ENCODE data around the gene RANGRF.

RANGRF gene

GRCh38 chr17:8274816-8275215 lies 13.7 kb upstream of the RANGRF start:
- H3K4me3 ChIP-seq (ENCODE audit: low read length), result no peak overlapping the region

GRCh38 chr17:8275421-8276290 lies 12.8 kb upstream of the RANGRF start:
- no peak for DNase-seq (ENCODE audit: low read depth)
- H3K4me3 ChIP-seq (ENCODE audit: low read length), result no peak overlapping the region
- TF ChIP-seq CTCF (conservative IDR thresholded peaks at IDR 0.05; ENCODE audit: low read length), result no peak

More at GRCh38 chr17:8274816-8275215, 13.7 kb upstream of the RANGRF start:
- DNase-seq (ENCODE audit: low read depth), result no peak
- TF ChIP-seq CTCF (conservative IDR thresholded peaks at IDR 0.05; ENCODE audit: low read length), result no peak

- DNase-seq (ENCODE audit: low read depth), result no peak
- no peak overlapping the region for H3K4me3 ChIP-seq (ENCODE audit: low read length)
- no peak for TF ChIP-seq CTCF (conservative IDR thresholded peaks at IDR 0.05; ENCODE audit: low read length)
Observed at GRCh38 chr17:8277317-8277716, 11.2 kb upstream of the RANGRF start.

- TF ChIP-seq CTCF (conservative IDR thresholded peaks at IDR 0.05; ENCODE audit: low read length), result no peak
- no peak for DNase-seq (ENCODE audit: low read depth)
- H3K4me3 ChIP-seq (ENCODE audit: low read length), result no peak overlapping the region
Observed at GRCh38 chr17:8282345-8282744, 6.1 kb upstream of the RANGRF start.

GRCh38 chr17:8283356-8283755 lies 5.1 kb upstream of the RANGRF start:
- DNase-seq (ENCODE audit: low read depth), result no peak
- no peak for TF ChIP-seq CTCF (conservative IDR thresholded peaks at IDR 0.05; ENCODE audit: low read length)
- H3K4me3 ChIP-seq (ENCODE audit: low read length), result no peak overlapping the region

- no peak for TF ChIP-seq CTCF (conservative IDR thresholded peaks at IDR 0.05; ENCODE audit: low read length)
- H3K4me3 ChIP-seq (ENCODE audit: low read length), result no peak overlapping the region
- DNase-seq (ENCODE audit: low read depth), result no peak
Observed at GRCh38 chr17:8284126-8284525, 4.3 kb upstream of the RANGRF start.

Measured in AG10803 (cell line).